Hematopoietic multipotent progenitor cell treated with erythropoietin and hydrocortisone succinate and interleukin-3 and kit ligand, for 6 days (in vitro differentiated cells): Measurements from ENCODE around the gene POP7.

Experiments
- DNase-seq: peaks from one replicate; pipeline ENCODE4 v3.0.0-alpha.2; 2015

The POP7 gene

GRCh38 chr7:100679129-100679926 lies 26.6 kb upstream of the POP7 start:
- peak; percentile 8 for DNase-seq

DNA sequence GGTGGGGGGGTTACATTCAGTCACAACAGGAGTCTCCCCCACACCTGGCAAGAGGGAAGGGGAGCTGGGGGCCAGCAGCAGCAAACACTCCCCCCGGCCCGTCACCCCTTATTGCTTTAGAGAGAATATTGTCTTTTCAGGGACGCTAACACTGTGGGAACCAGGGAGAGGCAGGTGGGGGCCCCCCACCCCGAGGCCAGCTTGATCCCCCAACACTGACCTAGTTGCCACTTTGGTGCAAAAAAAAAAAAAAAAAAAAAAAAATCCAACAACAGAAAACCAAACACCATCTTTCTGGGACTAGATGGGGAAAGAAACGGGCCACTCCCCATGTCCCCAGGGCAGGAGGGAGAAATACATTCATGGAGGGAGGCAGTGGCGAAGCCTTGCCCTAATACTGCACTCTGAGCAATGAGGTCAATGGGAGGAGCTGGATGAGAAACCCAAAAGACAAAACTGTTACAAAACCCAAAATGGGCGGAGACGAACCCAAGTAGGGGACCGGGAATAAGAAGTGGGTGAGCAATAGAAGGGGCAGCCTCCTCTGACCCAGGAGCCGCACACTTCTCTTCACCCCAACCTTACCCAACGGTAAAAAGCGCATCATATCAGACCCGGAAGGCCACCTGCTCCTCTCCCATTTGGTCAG lies 25.9 kb upstream of the POP7 start:
- peak; percentile 63 for DNase-seq

- DNase-seq = peak; percentile 50
Measured at GRCh38 chr7:100680576-100681271, 25.2 kb upstream of the POP7 start.

- peak; percentile 10 for DNase-seq
Measured at GRCh38 chr7:100681491-100682227, 24.3 kb upstream of the POP7 start.

DNA sequence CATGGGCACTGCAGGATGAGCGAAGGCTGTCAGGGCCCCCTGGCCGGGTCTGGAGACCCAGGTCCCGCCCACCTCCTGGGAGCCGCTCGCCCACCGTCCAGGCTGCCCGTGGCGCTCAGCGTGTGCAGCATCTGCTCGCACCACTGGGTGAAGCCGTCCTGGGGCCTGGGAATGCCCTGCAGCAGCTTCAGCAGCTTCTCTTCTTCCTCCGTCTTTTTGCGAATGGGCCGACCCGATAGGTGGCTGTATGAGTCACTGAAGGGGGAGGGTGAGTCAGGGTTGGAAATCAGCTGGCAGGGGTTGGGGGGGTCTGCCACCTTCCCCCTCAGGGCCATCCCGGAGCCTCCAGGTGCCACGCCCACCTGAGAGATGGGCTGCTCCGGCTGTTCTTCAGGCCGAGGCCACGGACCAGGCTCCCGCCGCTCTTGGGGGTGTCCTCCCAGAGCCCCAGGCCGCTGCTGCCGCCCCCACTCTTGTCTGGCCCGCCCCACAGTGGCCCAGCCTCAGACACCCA lies 23.6 kb upstream of the POP7 start:
- DNase-seq = peak; percentile 19

- DNase-seq = no peak
Measured at GRCh38 chr7:100682991-100683658, 22.8 kb upstream of the POP7 start.

DNA sequence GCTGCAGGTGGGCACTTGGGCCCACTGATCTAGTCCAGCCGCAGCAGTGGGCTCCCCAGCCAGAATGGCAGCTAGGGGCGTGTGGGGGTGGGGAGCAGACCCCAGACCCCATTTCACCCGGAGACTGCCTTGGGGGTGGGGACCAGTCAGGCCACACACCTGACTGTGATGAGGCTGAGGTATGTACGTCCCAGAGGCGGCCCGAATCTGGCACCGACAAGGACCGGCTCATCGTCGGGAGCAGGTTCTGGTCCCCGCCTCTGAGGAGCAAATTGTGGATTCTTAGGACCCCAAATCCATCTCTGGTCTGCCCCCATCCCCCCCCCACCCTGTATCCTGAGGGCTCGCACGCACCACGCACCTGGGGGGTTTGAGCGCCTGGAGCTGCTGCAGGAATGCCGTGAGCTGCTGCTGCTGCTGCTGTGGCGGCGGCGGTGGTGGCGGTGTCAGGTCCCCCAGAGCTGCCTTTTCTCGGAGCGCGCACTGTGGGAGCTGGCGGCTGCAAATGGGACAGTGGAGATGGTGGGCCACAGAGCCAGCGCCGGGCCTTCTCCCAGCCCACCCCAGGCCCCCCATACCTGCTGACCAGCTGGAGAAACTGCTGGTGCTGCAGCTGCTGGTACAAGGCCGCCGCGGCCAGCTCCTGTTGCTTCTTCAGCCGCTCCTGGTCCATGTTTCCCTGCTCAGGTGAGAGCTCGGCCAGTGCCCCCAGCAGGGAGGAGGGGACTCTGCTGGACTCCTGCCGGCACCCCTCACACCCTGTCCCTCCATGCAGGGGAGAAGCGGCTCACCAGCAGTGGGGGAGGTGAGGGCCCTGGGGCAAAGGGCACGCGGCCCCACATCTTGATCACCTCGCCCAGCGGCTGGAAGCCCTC lies 22.0 kb upstream of the POP7 start:
- no peak for DNase-seq

- DNase-seq = no peak
Measured at GRCh38 chr7:100684534-100685042, 21.3 kb upstream of the POP7 start.

DNA sequence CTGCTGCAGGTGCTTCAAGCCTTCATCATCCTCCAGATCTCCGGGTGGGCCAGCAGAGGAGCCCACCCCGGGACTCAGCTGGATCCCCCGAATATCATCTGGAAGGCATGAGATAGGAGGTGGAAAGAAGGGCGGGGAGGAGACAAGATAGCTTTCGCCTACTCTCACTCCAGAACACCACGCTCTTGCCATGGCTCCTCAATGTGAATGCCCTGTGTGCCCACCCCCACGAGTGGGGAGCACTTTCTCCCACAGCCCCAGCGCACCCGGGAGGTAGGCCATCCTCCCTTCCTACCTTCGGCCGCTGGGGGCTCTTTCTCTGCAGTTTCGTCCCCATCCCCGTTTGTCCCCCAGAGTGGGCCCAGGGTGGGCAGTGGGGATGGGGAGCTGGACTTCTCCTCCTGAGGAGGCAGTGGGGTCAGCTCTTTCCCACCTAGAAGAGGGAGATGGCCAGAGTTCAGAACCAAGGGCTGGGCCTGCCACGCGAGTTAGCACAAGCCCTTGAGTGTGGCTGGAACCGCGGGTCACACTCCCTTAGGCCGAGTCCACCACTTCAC lies 20.8 kb upstream of the POP7 start:
- no peak for DNase-seq

GRCh38 chr7:100685631-100686145 lies 20.2 kb upstream of the POP7 start:
- no peak for DNase-seq

GRCh38 chr7:100686201-100686821 lies 19.6 kb upstream of the POP7 start:
- no peak for DNase-seq

- DNase-seq = no peak
Measured at GRCh38 chr7:100686822-100687211, 19.1 kb upstream of the POP7 start.

DNA sequence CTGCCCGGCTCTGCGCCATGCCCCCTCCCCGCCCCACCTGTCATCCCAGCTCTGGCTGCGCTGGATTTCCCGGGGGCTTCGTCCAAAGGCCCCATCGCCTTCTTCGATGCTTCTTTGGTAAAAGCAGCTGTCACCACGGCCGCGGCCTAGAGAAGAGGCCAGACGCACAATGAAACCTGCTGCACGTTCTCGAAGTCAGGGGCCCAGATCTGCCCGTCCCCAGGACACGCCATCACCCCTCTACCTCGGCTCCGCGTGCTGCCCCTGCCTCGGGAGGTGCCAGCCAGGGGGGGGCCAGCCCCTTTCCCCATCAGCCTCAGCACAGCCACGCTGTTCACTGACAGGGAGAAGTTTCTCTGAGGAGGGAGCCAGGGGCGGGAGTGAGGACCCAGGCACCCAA lies 18.7 kb upstream of the POP7 start:
- no peak for DNase-seq

DNA sequence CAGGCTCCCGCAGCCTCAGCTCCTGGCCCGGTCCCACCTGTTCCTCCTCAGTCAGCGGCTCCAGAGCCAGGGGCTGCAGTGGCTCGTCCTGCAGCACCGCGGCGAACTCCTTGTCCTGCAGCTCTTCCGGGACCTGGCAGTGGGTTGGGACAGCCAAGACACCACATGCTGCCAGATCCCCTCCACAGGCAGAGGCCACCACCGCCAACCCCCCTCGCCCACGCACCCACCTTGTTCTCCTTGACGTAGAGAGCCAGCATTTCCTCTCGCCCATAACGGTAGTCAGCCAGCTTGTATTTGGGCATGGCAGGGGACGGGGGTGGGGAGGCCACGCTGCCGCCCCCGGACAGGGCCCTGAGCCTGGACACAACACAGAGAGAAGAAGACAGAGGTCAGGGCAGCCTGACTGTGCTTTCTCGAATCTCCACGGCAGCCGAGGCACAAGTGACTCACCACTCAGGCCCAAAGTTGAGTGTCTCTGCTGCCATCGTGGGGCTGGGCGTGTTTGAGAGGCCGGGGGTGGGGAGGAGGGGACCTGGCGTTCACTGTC lies 18.1 kb upstream of the POP7 start:
- no peak for DNase-seq

DNA sequence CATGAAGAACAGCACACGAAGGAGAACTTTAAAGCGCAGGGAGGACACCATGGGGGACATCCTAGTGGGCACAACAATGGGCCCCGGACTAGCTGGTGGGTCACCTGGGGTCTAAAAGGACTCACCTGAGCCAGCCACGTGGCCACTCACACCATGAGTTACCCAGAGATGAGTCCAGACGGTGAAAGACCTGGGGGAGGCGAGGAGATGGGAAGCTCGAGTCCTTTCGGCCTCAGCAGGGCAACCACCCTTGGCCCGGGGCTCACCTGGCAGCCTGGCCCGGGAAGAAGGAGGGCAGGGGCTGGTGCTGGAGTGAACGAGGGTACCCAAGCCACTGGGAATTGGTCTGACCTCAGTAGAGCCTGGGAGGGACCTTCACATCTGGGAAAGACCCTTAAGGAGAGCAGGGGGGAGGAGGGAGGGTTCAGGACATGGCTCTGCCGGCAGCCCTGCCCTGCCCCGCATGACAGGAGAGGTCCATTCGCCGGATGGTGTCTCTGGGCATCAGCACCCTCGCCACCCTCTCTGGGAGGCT lies 17.5 kb upstream of the POP7 start:
- no peak for DNase-seq

DNA sequence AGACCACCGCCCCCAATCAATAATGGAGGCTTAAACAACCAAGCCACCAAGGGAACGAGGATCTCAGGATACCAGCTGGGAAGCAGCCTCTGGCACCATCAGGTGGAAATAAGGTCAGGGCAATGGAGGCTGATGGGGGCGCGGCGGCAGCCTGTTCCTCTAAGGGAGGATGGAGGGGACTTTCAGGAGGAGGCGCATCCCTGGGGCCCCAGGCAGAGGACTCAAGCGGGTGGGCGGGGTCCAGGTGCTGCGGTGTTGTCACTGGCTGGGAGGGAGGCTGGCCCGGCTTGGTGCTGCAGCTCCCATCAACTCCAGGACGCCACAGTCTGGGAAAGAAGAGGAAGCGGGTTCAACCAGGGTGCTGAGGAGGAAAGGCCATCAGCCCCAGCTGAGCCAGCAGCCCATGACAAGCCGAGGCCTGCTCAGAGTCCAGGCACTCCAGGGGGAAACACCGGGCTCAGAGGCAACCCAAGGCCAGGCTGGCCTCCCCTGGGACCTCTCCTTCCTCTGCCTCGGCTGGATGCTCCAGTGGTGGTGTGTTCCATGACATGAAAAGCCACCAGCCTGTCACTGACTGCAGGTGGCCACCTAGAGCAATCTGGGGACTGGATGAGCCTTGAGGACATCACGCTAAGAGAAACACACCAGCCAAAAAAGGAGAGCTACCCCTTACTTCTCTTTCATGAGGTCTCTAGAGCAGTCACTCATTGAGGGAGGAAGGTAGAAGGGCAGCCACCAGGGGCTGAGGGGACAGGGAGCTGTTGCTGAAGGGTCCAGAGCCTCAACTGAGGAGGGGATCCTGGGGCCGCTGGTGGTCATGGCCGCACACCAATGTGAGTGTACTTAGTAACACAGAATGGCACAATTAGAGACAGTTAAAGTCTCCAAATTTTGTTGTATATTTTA lies 16.4 kb upstream of the POP7 start:
- DNase-seq = peak; percentile 27

DNA sequence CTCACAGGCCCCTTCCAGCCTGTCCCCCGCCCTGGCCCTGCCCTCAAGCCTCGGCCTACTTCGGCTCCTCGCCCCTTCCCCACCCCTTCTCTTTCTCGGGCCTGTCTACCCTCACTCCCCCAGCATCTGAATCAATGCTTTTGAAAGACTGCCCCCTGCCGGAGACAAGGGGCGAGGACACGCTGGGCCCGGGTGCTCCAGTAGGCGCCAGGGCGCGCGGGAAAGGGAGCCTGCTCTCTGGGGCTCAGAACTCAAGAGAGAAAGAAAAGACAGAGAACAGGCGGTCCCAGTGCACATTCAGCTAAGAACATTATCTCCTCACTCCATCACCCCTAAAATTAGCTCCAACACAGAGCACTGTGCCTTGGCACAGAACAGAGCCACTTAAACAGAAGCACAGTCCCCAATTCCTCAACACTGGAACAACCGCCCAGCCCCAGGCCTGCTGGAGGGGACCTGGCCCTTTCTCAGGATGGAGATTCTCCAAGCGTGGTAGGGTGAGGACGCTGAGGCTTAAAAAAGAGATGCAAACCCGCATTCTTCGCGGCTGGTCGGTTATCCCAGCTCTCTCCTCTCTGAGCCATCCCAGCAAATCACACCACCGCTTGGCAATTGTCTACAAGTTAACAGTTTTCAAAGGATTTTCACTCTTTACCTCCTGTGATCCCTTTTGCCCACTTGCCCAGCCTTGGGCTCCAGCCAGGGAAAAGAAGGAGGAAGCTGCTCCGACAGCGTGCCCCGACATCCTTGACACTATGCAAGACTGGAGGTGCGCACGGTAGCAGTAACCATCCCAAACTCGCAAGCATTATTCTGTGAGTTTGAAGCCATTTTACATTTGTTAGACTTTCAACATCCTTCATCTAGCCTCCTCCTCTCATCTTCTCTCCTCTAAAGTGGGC lies 14.0 kb upstream of the POP7 start:
- peak; percentile 91 for DNase-seq
